HL-60 (cell line): ENCODE results near the gene NFE2L2.
"Not testable (repeated sequence)": the region's sequence is repeated elsewhere in the genome, so short reads cannot be mapped to it uniquely, and the experiment has no call there.

Experiments used
- DNase-seq, 2 experiments: peaks; one replicate each; pipeline ENCODE4 v3.0.0-alpha.2; 2010 to 2020; ENCODE audit warnings: low read depth in 1 of 2, low spot score in 1 of 2
- H3K27ac ChIP-seq: fragments of 250-450 bp; sonication (Bioruptor Pico); replicated peaks from 2 replicates; pipeline ENCODE4 v1.5.1; 2020; ENCODE audit warnings: mild to moderate bottlenecking, moderate library complexity
- H3K27me3 ChIP-seq: fragments of 250-450 bp; sonication (Bioruptor Pico); 2 replicates; pipeline ENCODE4 v1.5.1; 2021; ENCODE audit warnings: mild to moderate bottlenecking, moderate library complexity; ENCODE audit not compliant: insufficient read depth, poor library complexity, severe bottlenecking
- H3K4me3 ChIP-seq: replicated peaks from 2 replicates; pipeline ENCODE4 v1.5.1; 2011; ENCODE audit warnings: mild to moderate bottlenecking, control low read depth, low read length; ENCODE audit not compliant: insufficient read depth
- GABPA ChIP-seq: IDR thresholded peaks from 2 replicates; pipeline ENCODE4 v1.6.1; 2012; ENCODE audit warnings: low read depth
- POLR2AphosphoS5 ChIP-seq: IDR thresholded peaks from 2 replicates; pipeline ENCODE4 v1.6.1; 2012; ENCODE audit warnings: low read depth
- SPI1 ChIP-seq: IDR thresholded peaks from 2 replicates; pipeline ENCODE4 v1.6.1; 2012; ENCODE audit warnings: low read depth, mild to moderate bottlenecking, borderline replicate concordance
- TF ChIP-seq, protein P1 (sequence below): IDR thresholded peaks from one replicate; pipeline ENCODE4 v1.5.1; 2011; ENCODE audit warnings: low read length, control low read depth, inconsistent platforms; ENCODE audit not compliant: insufficient read depth
- TF ChIP-seq, protein P2 (sequence below): IDR thresholded peaks from 2 replicates; pipeline ENCODE4 v1.6.1; 2012; ENCODE audit warnings: low read depth; ENCODE audit not compliant: insufficient replicate concordance

Gene NFE2L2

DNA sequence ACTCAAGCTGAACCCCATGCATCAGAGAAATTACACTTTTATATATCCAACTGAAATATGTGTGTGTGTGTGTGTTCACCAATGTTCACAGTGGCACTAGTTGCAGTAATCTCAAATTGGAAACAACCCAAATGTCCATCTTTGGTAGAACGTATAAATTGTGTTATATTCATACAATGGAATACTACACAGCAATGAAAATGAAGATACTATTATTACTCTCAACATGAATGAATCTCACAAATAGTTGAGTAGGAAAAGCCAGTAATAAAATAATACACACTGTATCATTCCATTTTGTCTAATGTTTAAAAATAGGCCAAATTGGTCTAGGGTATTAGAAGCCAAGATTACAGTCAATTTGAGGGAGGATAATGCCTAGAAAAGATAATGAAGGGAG, 48.0 kb upstream of the NFE2L2 start:
- TF ChIP-seq, protein P1, sequence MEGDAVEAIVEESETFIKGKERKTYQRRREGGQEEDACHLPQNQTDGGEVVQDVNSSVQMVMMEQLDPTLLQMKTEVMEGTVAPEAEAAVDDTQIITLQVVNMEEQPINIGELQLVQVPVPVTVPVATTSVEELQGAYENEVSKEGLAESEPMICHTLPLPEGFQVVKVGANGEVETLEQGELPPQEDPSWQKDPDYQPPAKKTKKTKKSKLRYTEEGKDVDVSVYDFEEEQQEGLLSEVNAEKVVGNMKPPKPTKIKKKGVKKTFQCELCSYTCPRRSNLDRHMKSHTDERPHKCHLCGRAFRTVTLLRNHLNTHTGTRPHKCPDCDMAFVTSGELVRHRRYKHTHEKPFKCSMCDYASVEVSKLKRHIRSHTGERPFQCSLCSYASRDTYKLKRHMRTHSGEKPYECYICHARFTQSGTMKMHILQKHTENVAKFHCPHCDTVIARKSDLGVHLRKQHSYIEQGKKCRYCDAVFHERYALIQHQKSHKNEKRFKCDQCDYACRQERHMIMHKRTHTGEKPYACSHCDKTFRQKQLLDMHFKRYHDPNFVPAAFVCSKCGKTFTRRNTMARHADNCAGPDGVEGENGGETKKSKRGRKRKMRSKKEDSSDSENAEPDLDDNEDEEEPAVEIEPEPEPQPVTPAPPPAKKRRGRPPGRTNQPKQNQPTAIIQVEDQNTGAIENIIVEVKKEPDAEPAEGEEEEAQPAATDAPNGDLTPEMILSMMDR = no peak
- DNase-seq = no peak
- H3K27ac ChIP-seq = no peak overlapping the region
- no peak overlapping the region for H3K4me3 ChIP-seq
- H3K27me3 ChIP-seq = no peaks in the 10 kb centered on the region

DNA sequence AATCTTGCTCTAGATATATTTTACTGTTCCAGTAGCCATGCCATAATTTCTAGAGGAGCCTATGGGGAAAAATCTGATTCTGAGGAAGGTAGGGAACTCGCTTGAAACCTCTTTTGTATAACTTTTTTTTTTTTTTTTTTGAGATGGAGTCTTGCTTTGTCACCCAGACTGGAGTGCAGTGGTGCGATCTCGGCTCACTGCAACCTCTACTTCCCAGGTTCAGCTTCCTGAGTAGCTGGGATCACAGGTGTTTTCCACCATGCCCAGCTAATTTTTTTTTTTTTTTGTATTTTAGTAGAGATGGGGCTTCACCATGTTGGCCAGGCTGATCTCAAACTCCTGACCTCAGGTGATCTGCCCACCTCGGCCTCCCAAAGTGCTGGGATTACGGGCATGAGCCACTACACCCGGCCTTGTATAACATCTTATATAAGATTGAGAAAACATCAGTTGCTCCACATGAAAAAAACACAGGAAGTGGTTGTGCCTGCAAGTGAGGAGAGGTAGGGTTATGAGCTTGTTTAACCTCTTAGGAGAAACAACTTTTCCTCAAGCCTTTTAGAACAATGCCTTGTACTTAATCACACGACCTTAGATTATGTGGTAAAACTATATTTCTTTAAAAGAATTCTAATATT, 45.3 kb upstream of the NFE2L2 start:
- peak; percentile 10; the same call in 1 of the 2 replicates for TF ChIP-seq SPI1
- H3K27me3 ChIP-seq, H3K4me3 ChIP-seq: not testable (repeated sequence)
- DNase-seq = peak in 1 of 2 experiments; percentile 42
- H3K27ac ChIP-seq = peak overlapping the region; percentile 45

DNA sequence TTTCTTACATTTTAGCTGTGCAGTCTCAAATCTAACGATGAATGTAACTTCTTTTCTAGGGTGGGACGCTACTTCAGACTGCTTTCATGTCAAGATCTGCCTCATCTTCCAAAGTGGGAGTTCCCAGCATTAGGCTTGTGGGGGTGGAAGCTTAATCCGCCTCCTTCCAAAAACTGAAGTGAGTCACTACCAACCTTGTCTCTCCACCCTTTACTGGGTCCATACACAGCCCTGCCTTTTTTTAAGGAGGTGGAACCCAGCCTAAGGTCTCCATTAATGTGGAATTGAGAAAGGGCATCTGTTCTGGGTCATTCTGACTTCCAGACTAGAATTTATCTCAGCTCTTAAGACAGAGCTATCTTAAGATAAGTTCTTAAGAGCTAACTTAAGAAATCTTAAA, 42.0 kb upstream of the NFE2L2 start:
- DNase-seq = no peak
- Histone ChIP-seq H3K27me3 (no peaks in the 10 kb centered on the region), H3K27ac (no peak overlapping the region), H3K4me3 (no peak overlapping the region)
- TF ChIP-seq POLR2AphosphoS5 (no peak), GABPA (no peak), SPI1 (no peak)
- TF ChIP-seq, protein P2, sequence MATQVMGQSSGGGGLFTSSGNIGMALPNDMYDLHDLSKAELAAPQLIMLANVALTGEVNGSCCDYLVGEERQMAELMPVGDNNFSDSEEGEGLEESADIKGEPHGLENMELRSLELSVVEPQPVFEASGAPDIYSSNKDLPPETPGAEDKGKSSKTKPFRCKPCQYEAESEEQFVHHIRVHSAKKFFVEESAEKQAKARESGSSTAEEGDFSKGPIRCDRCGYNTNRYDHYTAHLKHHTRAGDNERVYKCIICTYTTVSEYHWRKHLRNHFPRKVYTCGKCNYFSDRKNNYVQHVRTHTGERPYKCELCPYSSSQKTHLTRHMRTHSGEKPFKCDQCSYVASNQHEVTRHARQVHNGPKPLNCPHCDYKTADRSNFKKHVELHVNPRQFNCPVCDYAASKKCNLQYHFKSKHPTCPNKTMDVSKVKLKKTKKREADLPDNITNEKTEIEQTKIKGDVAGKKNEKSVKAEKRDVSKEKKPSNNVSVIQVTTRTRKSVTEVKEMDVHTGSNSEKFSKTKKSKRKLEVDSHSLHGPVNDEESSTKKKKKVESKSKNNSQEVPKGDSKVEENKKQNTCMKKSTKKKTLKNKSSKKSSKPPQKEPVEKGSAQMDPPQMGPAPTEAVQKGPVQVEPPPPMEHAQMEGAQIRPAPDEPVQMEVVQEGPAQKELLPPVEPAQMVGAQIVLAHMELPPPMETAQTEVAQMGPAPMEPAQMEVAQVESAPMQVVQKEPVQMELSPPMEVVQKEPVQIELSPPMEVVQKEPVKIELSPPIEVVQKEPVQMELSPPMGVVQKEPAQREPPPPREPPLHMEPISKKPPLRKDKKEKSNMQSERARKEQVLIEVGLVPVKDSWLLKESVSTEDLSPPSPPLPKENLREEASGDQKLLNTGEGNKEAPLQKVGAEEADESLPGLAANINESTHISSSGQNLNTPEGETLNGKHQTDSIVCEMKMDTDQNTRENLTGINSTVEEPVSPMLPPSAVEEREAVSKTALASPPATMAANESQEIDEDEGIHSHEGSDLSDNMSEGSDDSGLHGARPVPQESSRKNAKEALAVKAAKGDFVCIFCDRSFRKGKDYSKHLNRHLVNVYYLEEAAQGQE = no peak
- TF ChIP-seq, protein P1 = no peak

DNA sequence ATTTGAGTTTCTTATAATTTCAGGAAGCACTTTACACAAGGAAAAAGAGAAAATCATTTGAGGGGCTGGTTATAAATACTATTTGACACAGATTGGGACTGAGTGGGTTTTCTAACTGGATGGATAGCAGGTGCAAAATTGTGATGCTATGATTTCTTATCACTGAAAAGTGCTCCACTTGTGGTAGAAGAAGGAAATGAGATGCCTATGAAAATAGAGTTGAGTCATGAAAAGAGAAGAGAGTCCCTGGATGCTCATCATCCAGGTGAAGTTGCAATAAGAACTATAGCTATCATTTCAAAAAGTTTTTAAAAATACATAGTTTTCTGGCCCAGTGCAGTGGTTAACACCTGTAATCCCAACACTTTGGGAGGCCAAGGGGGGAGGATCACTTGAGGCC, 39.4 kb upstream of the NFE2L2 start:
- no peak overlapping the region for H3K4me3 ChIP-seq
- TF ChIP-seq, protein P1 = no peak
- TF ChIP-seq, protein P2 = no peak
- TF ChIP-seq POLR2AphosphoS5 = no peak
- TF ChIP-seq SPI1 = no peak
- no peak for TF ChIP-seq GABPA
- no peak overlapping the region for H3K27ac ChIP-seq
- DNase-seq = no peak
- H3K27me3 ChIP-seq = no peaks in the 10 kb centered on the region
